Activated naive CD4-positive, alpha-beta T cell treated with anti-CD3 and anti-CD28 coated beads for 36 hours (primary cell): ENCODE results near the gene ESRRB. TPM values are rescaled to one million over a fixed set of nuclear protein-coding genes. Genes with fewer than 3 reads are reported as not detected.
A peak's percentile ranks its signal among the peaks of the same experiment; 100 is the strongest.

ENCODE experiments used
- CTCF ChIA-PET: fragments of 350-600 bp; sonication (Branson Sonifier 250); formaldehyde crosslinking; loops from one replicate; lab custom pipeline; 2021; ENCODE audit warnings: antibody characterized with exemption; lab: Charles Lee
- DNase-seq: peaks from one replicate; pipeline ENCODE4 v3.0.0-alpha.2; 2020
- H3K27ac Mint-ChIP-seq: one replicate; pipeline ENCODE4 v1.8.0; 2021; ENCODE audit warnings: mild to moderate bottlenecking, mixed read lengths
- H3K27me3 Mint-ChIP-seq: one replicate; pipeline ENCODE4 v1.8.0; 2021; ENCODE audit warnings: low read depth, mixed read lengths
- H3K36me3 Mint-ChIP-seq: one replicate; pipeline ENCODE4 v1.8.0; 2021; ENCODE audit warnings: low read depth, mixed read lengths
- H3K4me1 Mint-ChIP-seq: one replicate; pipeline ENCODE4 v1.8.0; 2021; ENCODE audit warnings: low read depth, mixed read lengths
- H3K4me3 Mint-ChIP-seq: one replicate; pipeline ENCODE4 v1.8.0; 2021; ENCODE audit warnings: mild to moderate bottlenecking, moderate library complexity, mixed read lengths
- H3K9me3 Mint-ChIP-seq: one replicate; pipeline ENCODE4 v1.8.0; 2021; ENCODE audit warnings: mixed read lengths
- intact Hi-C: fragments of 100-400 bp; cut with micrococcal nuclease; formaldehyde crosslinking; loops from one replicate; pipeline ENCODE4 v1.15.1; 2023
- total RNA-seq, 2 experiments: library from RNA; stranded (reverse); gene quantifications; one replicate each; pipeline ENCODE4 v1.2.3, GENCODE V29; 2021

ESRRB gene
- total RNA-seq, 2 experiments from 2014 or later = not detected

- H3K27ac Mint-ChIP-seq = no peak overlapping the region
- CTCF ChIA-PET = interaction anchor here (0.5 to 1.3 kb wide), 2 partner anchors 16 to 661 kb away, joined by 3 read pairs; no protein-coding TSS in a partner anchor
- DNase-seq = no peak
- H3K27me3 Mint-ChIP-seq = peaks cover 28% of the 10 kb centered on the region
- H3K4me3 Mint-ChIP-seq = no peak overlapping the region
- no peaks in the 10 kb centered on the region for H3K4me1 Mint-ChIP-seq
- intact Hi-C loops = no loop called here
- H3K36me3 Mint-ChIP-seq = no peaks in the 10 kb centered on the region
- no peaks in the 10 kb centered on the region for H3K9me3 Mint-ChIP-seq
Observed at GRCh38 chr14:76371066-76371465, 4.9 kb upstream of the ESRRB start.

- Mint-ChIP-seq H3K4me3 (no peak overlapping the region), H3K9me3 (no peaks in the 10 kb centered on the region), H3K4me1 (peaks cover 3% of the 10 kb centered on the region), H3K27me3 (peaks cover 42% of the 10 kb centered on the region), H3K27ac (no peak overlapping the region), H3K36me3 (no peaks in the 10 kb centered on the region)
- intact Hi-C loops = no loop called here
- CTCF ChIA-PET = no interaction called here
- DNase-seq = no peak
Observed at GRCh38 chr14:76373456-76373855, 2.5 kb upstream of the ESRRB start.

- H3K9me3 Mint-ChIP-seq = no peaks in the 10 kb centered on the region
- H3K4me1 Mint-ChIP-seq = peaks cover 3% of the 10 kb centered on the region
- CTCF ChIA-PET = no interaction called here
- peaks cover 52% of the 10 kb centered on the region for H3K27me3 Mint-ChIP-seq
- H3K27ac Mint-ChIP-seq = no peak overlapping the region
- H3K4me3 Mint-ChIP-seq = no peak overlapping the region
- intact Hi-C loops = no loop called here
- H3K36me3 Mint-ChIP-seq = no peaks in the 10 kb centered on the region
- no peak for DNase-seq
Observed at GRCh38 chr14:76375484-76375883, 453 bp upstream of the ESRRB start.

- no peak for DNase-seq
- H3K27me3 Mint-ChIP-seq = peaks cover 59% of the 10 kb centered on the region
- no peaks in the 10 kb centered on the region for H3K9me3 Mint-ChIP-seq
- H3K27ac Mint-ChIP-seq = no peak overlapping the region
- no peak overlapping the region for H3K4me3 Mint-ChIP-seq
- intact Hi-C loops = no loop called here
- H3K4me1 Mint-ChIP-seq = peaks cover 3% of the 10 kb centered on the region
- CTCF ChIA-PET = interaction anchor here (0.5 to 0.6 kb wide), 2 partner anchors 196 to 225 kb away, joined by 3 to 4 read pairs; no protein-coding TSS in a partner anchor
- H3K36me3 Mint-ChIP-seq = no peaks in the 10 kb centered on the region
Observed at GRCh38 chr14:76376409-76376877, 506 bp downstream of the ESRRB start.

GRCh38 chr14:76376878-76377734 lies 1.2 kb downstream of the ESRRB start:
- Mint-ChIP-seq H3K27me3 (peaks cover 58% of the 10 kb centered on the region), H3K9me3 (no peaks in the 10 kb centered on the region), H3K4me1 (peaks cover 3% of the 10 kb centered on the region), H3K4me3 (no peak overlapping the region), H3K36me3 (no peaks in the 10 kb centered on the region), H3K27ac (no peak overlapping the region)
- intact Hi-C loops = no loop called here
- no peak for DNase-seq
- CTCF ChIA-PET = interaction anchor here (0.7 kb wide), 1 partner anchor 10 kb away, joined by 3 read pairs; no protein-coding TSS in a partner anchor

GRCh38 chr14:76377735-76378074 lies 1.8 kb downstream of the ESRRB start:
- Mint-ChIP-seq H3K27me3 (peaks cover 58% of the 10 kb centered on the region), H3K4me1 (peaks cover 3% of the 10 kb centered on the region), H3K4me3 (no peak overlapping the region), H3K36me3 (no peaks in the 10 kb centered on the region), H3K9me3 (no peaks in the 10 kb centered on the region), H3K27ac (no peak overlapping the region)
- DNase-seq = no peak
- CTCF ChIA-PET = interaction anchor here (0.7 to 1.2 kb wide), 2 partner anchors 9 to 10 kb away, joined by 3 to 5 read pairs; no protein-coding TSS in a partner anchor
- intact Hi-C loops = no loop called here

GRCh38 chr14:76380991-76381390 lies 5.1 kb downstream of the ESRRB start:
- H3K9me3 Mint-ChIP-seq = no peaks in the 10 kb centered on the region
- CTCF ChIA-PET = no interaction called here
- intact Hi-C loops = no loop called here

GRCh38 chr14:76381817-76382494 lies 6.0 kb downstream of the ESRRB start:
- peaks cover 45% of the 10 kb centered on the region for H3K27me3 Mint-ChIP-seq
- no peak overlapping the region for H3K4me3 Mint-ChIP-seq

More at GRCh38 chr14:76380991-76381390, 5.1 kb downstream of the ESRRB start:
- Mint-ChIP-seq H3K4me1 (peaks cover 3% of the 10 kb centered on the region), H3K36me3 (no peaks in the 10 kb centered on the region), H3K4me3 (no peak overlapping the region), H3K27ac (no peak overlapping the region), H3K27me3 (peaks cover 52% of the 10 kb centered on the region)
- DNase-seq = no peak

GRCh38 chr14:76382495-76382832 lies 6.5 kb downstream of the ESRRB start:
- H3K27ac Mint-ChIP-seq = no peak overlapping the region
- H3K4me1 Mint-ChIP-seq = peaks cover 2% of the 10 kb centered on the region
- intact Hi-C loops = no loop called here
- DNase-seq = no peak
- H3K4me3 Mint-ChIP-seq = no peak overlapping the region
- H3K27me3 Mint-ChIP-seq = peaks cover 44% of the 10 kb centered on the region
- no peaks in the 10 kb centered on the region for H3K9me3 Mint-ChIP-seq
- H3K36me3 Mint-ChIP-seq = no peaks in the 10 kb centered on the region
- CTCF ChIA-PET = no interaction called here

More at GRCh38 chr14:76381817-76382494, 6.0 kb downstream of the ESRRB start:
- Mint-ChIP-seq H3K36me3 (no peaks in the 10 kb centered on the region), H3K9me3 (no peaks in the 10 kb centered on the region), H3K27ac (no peak overlapping the region), H3K4me1 (peaks cover 3% of the 10 kb centered on the region)
- intact Hi-C loops = no loop called here
- DNase-seq = no peak
- CTCF ChIA-PET = interaction anchor here (0.6 kb wide), 1 partner anchor 168 kb away, joined by 3 read pairs; no protein-coding TSS in a partner anchor

- peaks cover 37% of the 10 kb centered on the region for H3K27me3 Mint-ChIP-seq
Observed at GRCh38 chr14:76385435-76385834, 9.5 kb downstream of the ESRRB start.

GRCh38 chr14:76386944-76387782 lies 11.2 kb downstream of the ESRRB start:
- H3K27me3 Mint-ChIP-seq = peaks cover 28% of the 10 kb centered on the region
- H3K4me3 Mint-ChIP-seq = no peak overlapping the region
- H3K4me1 Mint-ChIP-seq = no peaks in the 10 kb centered on the region
- H3K36me3 Mint-ChIP-seq = no peaks in the 10 kb centered on the region
- CTCF ChIA-PET = interaction anchor here (0.5 to 2.1 kb wide), 21 partner anchors 8 to 338 kb away, joined by 3 to 9 read pairs (median 3); no protein-coding TSS in a partner anchor
- intact Hi-C loops = loop anchor here (1.0 to 2.0 kb wide), 4 partner anchors 34 to 676 kb away; no protein-coding TSS in a partner anchor
- H3K9me3 Mint-ChIP-seq = no peaks in the 10 kb centered on the region
- H3K27ac Mint-ChIP-seq = no peak overlapping the region
- DNase-seq = peak; percentile 77

More at GRCh38 chr14:76385435-76385834, 9.5 kb downstream of the ESRRB start:
- CTCF ChIA-PET = interaction anchor here (0.6 to 1.7 kb wide), 2 partner anchors 34 to 675 kb away, joined by 3 read pairs; no protein-coding TSS in a partner anchor
- Mint-ChIP-seq H3K4me3 (no peak overlapping the region), H3K9me3 (no peaks in the 10 kb centered on the region), H3K4me1 (no peaks in the 10 kb centered on the region), H3K36me3 (no peaks in the 10 kb centered on the region), H3K27ac (no peak overlapping the region)
- intact Hi-C loops = no loop called here
- DNase-seq = no peak
